Fibroblast of villous mesenchyme (primary cell): Measurements from ENCODE around the gene KRT26. TPM values are rescaled to one million over a fixed set of nuclear protein-coding genes. Genes with fewer than 3 reads are reported as not detected.

Experiments
- DNase-seq: peaks from one replicate; pipeline ENCODE4 v3.0.0-alpha.2; 2010; ENCODE audit warnings: low read depth
- H3K4me3 ChIP-seq: 2 replicates; pipeline ENCODE4 v1.5.1; 2011; ENCODE audit warnings: low read depth, mild to moderate bottlenecking, low read length
- total RNA-seq: library from RNA; depleted of rRNA; stranded (reverse); fragments of >200 nt; gene quantifications from 2 replicates; pipeline ENCODE4 v1.2.3, GENCODE V29; 2012
- TF ChIP-seq, protein P1 (sequence below): IDR thresholded peaks from 2 replicates; pipeline ENCODE4 v1.5.1; 2012; ENCODE audit warnings: low read depth, mild to moderate bottlenecking, low read length; ENCODE audit not compliant: insufficient read depth

KRT26 gene
- total RNA-seq, result not detected in 2 replicates

- no peak for DNase-seq
- TF ChIP-seq, protein P1, sequence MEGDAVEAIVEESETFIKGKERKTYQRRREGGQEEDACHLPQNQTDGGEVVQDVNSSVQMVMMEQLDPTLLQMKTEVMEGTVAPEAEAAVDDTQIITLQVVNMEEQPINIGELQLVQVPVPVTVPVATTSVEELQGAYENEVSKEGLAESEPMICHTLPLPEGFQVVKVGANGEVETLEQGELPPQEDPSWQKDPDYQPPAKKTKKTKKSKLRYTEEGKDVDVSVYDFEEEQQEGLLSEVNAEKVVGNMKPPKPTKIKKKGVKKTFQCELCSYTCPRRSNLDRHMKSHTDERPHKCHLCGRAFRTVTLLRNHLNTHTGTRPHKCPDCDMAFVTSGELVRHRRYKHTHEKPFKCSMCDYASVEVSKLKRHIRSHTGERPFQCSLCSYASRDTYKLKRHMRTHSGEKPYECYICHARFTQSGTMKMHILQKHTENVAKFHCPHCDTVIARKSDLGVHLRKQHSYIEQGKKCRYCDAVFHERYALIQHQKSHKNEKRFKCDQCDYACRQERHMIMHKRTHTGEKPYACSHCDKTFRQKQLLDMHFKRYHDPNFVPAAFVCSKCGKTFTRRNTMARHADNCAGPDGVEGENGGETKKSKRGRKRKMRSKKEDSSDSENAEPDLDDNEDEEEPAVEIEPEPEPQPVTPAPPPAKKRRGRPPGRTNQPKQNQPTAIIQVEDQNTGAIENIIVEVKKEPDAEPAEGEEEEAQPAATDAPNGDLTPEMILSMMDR, result no peak
Observed at GRCh38 chr17:40772101-40772500, at the start of gene KRT26. Gene KRT26, minus strand, starts transcription at chr17:40772201. Its CDS starts 88 bp downstream, at chr17:40772113.

GRCh38 chr17:40821536-40821935, 49.5 kb upstream of the KRT26 start:
- no peak for DNase-seq
- TF ChIP-seq, protein P1, result no peak
- no peak overlapping the region for H3K4me3 ChIP-seq

More at GRCh38 chr17:40772101-40772500, at the start of gene KRT26:
- no peak within 1 kb of the TSS for H3K4me3 ChIP-seq

GRCh38 chr17:40820228-40820838, 48.3 kb upstream of the KRT26 start:
- TF ChIP-seq, protein P1, result no peak
- H3K4me3 ChIP-seq, result no peak overlapping the region
- DNase-seq, result no peak

DNA sequence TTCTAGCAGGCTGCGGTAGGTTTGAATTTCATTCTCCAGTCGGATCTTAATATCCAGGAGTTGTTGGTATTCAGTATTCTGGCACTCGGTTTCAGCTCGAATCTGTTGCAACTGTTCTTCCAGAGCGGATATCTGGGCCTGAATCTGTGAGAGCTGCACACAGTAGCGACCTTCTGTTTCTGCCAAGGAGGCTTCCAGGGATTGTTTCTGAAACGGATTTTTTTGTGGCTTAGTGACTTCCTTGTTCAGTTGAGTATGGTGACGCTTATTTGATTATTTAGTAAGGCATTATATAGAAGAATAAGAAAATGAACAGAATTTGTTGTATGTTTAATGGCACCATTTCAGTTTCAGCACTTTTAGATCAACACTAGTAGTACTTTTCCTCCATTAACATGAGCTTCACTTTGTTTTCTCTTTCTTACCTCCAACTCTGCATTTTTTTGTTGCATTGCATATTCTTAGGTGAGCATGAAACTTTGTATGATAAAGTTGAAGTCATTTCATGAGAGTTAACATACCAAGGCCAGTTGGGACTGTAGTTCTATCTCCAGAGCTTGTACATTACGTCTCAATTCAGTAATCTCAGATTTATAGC, 47.6 kb upstream of the KRT26 start:
- DNase-seq, result peak; percentile 37
- peak overlapping the region; percentile 81 for H3K4me3 ChIP-seq
- TF ChIP-seq, protein P1, result no peak

DNA sequence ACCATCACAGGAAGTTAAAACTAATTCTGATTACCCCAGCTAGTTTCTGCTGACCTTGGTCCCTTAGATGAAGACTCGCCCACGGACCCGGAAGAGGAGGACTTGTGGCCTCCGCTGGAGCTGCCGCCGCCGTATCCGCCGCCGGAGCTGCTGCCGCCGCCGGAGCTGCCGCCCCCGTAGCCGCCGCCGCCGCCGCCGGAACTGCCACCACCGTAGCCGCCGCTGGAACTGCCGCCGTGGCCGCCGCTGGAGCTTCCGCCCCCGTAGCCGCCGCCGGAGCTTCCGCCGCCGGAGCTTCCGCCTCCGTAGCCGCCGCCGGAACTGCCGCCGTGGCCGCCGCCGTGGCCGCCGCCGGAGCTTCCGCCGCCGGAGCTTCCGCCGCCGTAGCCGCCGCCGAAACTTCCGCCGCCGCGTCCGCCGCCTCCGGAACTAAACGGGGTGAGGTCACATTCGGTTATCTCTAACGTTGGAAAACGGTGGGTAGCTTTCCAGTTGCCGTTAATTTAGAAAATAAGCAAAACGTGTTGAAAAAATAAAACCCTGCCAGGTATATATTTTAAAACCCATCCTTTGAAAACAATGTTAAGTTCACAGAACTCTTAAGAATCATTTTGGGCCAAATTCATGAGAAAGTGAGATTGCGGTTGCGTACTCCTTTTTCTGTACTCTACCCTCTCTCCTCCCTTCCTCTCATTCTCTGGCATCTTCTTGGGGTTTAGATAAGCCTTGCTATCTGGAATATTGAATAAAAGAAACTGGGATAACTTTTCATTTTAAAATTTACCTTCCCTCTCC, 46.9 kb upstream of the KRT26 start:
- peak overlapping the region; percentile 81 for H3K4me3 ChIP-seq
- DNase-seq, result peak; percentile 86
- TF ChIP-seq, protein P1, result no peak

DNA sequence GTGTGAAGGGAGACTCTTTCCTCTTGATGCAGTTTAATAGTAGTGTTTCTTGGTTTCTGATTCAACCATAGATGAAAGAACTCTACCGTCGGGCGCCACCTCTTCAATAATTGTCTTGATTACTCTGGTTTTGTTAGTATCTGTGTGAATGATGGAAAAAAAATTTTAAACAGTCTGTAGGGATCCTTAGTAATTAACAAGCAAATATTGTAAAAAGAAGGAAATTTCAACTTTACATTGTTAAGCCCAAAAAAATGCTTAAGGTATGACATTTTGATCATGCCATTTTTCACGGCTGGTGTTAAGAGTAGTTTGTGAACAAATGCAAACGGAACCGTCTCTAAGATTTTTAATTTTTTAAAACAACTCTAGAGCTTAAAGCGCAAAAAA, 46.3 kb upstream of the KRT26 start:
- TF ChIP-seq, protein P1, result no peak
- no peak for DNase-seq
- H3K4me3 ChIP-seq, result peak overlapping the region; percentile 80
